Ishikawa (cell line): Measurements from ENCODE around the gene COL4A2.

Source experiments
- EP300 ChIP-seq: IDR thresholded peaks from 2 replicates; pipeline ENCODE4 v1.6.1; 2012; ENCODE audit warnings: borderline replicate concordance
- FOXM1 ChIP-seq: IDR thresholded peaks from 2 replicates; pipeline ENCODE4 v1.6.1; 2012; ENCODE audit warnings: low read depth, borderline replicate concordance
- TEAD4 ChIP-seq: IDR thresholded peaks from 2 replicates; pipeline ENCODE4 v1.6.1; 2012
- YY1 ChIP-seq: IDR thresholded peaks from 2 replicates; pipeline ENCODE4 v1.6.1; 2012; ENCODE audit warnings: low read depth

DNA sequence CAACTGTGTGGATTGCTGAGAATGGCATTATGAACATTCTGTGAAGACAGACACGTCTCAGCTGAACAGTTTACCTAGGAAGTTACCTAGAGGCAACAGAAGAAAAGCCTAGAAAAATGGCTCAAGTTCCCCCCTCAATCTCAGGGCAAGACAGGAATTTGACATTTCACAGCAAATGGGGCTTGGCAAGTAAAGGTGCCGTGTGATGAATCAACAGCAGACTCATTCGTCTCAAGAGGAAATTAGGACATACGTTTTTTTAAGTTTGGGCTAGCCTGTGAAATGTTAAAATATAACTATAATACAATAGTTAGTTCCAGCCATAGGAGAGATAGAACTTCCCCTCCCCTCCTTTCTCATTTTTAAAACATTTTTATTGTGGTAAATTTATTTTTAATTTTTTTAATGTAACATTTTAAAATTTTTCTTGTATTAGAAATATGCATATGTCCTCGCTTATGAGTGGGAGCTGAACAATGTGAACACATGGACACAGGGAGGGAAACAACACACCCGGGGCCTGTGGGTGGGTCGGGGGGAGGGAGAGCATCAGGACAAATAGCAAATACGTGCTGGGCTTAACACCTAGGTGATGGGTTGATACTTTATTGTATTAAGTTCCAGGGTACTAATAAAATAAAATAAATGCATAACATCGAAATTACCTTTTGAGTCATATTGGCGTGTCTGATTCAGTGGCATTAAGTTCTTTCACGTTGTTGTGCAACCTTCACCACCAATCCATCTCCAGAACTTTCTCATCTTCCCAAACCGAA lies 116.0 kb downstream of the COL4A2 start:
- TF ChIP-seq EP300 (no peak), FOXM1 (no peak), TEAD4 (no peak), YY1 (no peak)
